Measurements from ENCODE around the gene LGALS12.

DNA sequence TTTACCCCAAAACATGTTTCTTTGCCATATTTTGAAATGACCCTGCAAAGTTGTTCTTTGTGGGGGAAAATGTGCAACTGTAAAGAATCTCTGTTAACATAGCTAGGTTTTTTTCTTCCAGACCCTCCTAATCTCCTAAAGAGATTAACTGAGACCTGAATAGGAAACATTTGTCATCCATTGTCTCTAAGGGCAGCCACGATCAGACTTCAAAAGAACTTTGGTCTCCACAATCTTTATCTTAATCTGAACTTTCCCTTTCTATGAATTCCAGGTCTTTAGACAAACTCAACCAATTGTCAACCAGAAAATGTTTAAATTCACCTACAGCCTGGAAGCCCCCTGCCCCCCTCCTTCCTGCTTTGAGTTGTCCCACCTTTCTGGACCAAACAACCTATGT, 4.6 kb upstream of the LGALS12 start:
- TF ChIP-seq, protein P1, sequence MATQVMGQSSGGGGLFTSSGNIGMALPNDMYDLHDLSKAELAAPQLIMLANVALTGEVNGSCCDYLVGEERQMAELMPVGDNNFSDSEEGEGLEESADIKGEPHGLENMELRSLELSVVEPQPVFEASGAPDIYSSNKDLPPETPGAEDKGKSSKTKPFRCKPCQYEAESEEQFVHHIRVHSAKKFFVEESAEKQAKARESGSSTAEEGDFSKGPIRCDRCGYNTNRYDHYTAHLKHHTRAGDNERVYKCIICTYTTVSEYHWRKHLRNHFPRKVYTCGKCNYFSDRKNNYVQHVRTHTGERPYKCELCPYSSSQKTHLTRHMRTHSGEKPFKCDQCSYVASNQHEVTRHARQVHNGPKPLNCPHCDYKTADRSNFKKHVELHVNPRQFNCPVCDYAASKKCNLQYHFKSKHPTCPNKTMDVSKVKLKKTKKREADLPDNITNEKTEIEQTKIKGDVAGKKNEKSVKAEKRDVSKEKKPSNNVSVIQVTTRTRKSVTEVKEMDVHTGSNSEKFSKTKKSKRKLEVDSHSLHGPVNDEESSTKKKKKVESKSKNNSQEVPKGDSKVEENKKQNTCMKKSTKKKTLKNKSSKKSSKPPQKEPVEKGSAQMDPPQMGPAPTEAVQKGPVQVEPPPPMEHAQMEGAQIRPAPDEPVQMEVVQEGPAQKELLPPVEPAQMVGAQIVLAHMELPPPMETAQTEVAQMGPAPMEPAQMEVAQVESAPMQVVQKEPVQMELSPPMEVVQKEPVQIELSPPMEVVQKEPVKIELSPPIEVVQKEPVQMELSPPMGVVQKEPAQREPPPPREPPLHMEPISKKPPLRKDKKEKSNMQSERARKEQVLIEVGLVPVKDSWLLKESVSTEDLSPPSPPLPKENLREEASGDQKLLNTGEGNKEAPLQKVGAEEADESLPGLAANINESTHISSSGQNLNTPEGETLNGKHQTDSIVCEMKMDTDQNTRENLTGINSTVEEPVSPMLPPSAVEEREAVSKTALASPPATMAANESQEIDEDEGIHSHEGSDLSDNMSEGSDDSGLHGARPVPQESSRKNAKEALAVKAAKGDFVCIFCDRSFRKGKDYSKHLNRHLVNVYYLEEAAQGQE (IDR thresholded peaks at IDR 0.05; ENCODE audit: low read depth), result no peak
- TF ChIP-seq, protein P2, sequence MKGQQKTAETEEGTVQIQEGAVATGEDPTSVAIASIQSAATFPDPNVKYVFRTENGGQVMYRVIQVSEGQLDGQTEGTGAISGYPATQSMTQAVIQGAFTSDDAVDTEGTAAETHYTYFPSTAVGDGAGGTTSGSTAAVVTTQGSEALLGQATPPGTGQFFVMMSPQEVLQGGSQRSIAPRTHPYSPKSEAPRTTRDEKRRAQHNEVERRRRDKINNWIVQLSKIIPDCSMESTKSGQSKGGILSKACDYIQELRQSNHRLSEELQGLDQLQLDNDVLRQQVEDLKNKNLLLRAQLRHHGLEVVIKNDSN (IDR thresholded peaks at IDR 0.05), result no peak

Data from Ishikawa (cell line).